Lower leg skin (tissue), 3 donors: ENCODE data around the gene COL21A1.

Source experiments
- POLR2A ChIP-seq, 2 donors: fragments of 450-650 bp; IDR thresholded peaks; one replicate each; pipeline ENCODE4 v1.6.1; 2016 to 2017; ENCODE audit warnings: antibody characterized with exemption in 2 of 2, mild to moderate bottlenecking in 1 of 2, moderate library complexity in 1 of 2
- TF ChIP-seq, protein P1 (sequence below), 3 donors: fragments of 450-650 bp; IDR thresholded peaks; one replicate each; pipeline ENCODE4 v1.5.1; 2016; ENCODE audit warnings: antibody characterized with exemption in 3 of 3, mild to moderate bottlenecking in 3 of 3, moderate library complexity in 2 of 3

DNA sequence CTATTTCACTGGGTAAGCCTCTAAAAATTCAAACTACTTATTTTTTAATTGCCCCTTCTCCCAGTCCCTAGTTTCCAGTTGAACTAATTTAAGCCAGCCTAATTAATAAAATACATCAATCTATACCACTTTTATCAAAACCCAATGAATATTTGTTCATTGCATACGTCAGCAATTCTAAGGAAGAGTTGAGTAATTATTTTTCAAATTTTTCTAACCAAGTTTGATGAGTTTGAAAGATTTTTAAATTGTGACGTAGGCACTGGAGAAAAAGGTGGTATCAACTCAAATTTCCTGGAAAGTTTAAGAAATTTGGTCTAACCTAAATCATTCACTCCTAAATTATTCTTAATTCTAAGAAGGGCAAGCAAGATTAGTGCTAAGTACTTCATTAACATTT, 35.7 kb downstream of the COL21A1 start:
- TF ChIP-seq, protein P1, sequence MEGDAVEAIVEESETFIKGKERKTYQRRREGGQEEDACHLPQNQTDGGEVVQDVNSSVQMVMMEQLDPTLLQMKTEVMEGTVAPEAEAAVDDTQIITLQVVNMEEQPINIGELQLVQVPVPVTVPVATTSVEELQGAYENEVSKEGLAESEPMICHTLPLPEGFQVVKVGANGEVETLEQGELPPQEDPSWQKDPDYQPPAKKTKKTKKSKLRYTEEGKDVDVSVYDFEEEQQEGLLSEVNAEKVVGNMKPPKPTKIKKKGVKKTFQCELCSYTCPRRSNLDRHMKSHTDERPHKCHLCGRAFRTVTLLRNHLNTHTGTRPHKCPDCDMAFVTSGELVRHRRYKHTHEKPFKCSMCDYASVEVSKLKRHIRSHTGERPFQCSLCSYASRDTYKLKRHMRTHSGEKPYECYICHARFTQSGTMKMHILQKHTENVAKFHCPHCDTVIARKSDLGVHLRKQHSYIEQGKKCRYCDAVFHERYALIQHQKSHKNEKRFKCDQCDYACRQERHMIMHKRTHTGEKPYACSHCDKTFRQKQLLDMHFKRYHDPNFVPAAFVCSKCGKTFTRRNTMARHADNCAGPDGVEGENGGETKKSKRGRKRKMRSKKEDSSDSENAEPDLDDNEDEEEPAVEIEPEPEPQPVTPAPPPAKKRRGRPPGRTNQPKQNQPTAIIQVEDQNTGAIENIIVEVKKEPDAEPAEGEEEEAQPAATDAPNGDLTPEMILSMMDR (IDR thresholded peaks at IDR 0.05): no peak
- TF ChIP-seq POLR2A (IDR thresholded peaks at IDR 0.05): no peak
